ENCODE results near the gene CDHR2.

Gene CDHR2

GRCh38 chr5:176639208-176639607 lies 90.1 kb downstream of the CDHR2 start:
- H3K9ac ChIP-seq (ENCODE audit: low read length): no peak overlapping the region
- H3K9me3 ChIP-seq (ENCODE audit: control insufficient read depth, low read depth, low read length): no peaks in the 10 kb centered on the region
- no peaks in the 10 kb centered on the region for H3K27me3 ChIP-seq (ENCODE audit: control insufficient read depth, insufficient read depth, low read length)
- H3K27ac ChIP-seq (ENCODE audit: low read length): no peak overlapping the region
- no peaks in the 10 kb centered on the region for H3K36me3 ChIP-seq (ENCODE audit: control insufficient read depth, low read depth, low read length)
- no peak overlapping the region for H3K4me3 ChIP-seq (ENCODE audit: low read length)
- peaks cover 8% of the 10 kb centered on the region for H3K4me1 ChIP-seq (ENCODE audit: control insufficient read depth, low read depth, low read length)

GRCh38 chr5:176639981-176640380 lies 90.8 kb downstream of the CDHR2 start:
- Histone ChIP-seq H3K27ac (ENCODE audit: low read length) (no peak overlapping the region), H3K9ac (ENCODE audit: low read length) (no peak overlapping the region), H3K4me3 (ENCODE audit: low read length) (no peak overlapping the region), H3K36me3 (ENCODE audit: control insufficient read depth, low read depth, low read length) (no peaks in the 10 kb centered on the region), H3K9me3 (ENCODE audit: control insufficient read depth, low read depth, low read length) (no peaks in the 10 kb centered on the region), H3K4me1 (ENCODE audit: control insufficient read depth, low read depth, low read length) (peaks cover 10% of the 10 kb centered on the region), H3K27me3 (ENCODE audit: control insufficient read depth, insufficient read depth, low read length) (no peaks in the 10 kb centered on the region)

GRCh38 chr5:176640616-176641015 lies 91.5 kb downstream of the CDHR2 start:
- Histone ChIP-seq H3K27me3 (ENCODE audit: control insufficient read depth, insufficient read depth, low read length) (no peaks in the 10 kb centered on the region), H3K27ac (ENCODE audit: low read length) (no peak overlapping the region)

GRCh38 chr5:176642675-176643490 lies 93.7 kb downstream of the CDHR2 start:
- no peaks in the 10 kb centered on the region for H3K9me3 ChIP-seq (ENCODE audit: control insufficient read depth, low read depth, low read length)
- no peak overlapping the region for H3K27ac ChIP-seq (ENCODE audit: low read length)
- H3K4me1 ChIP-seq (ENCODE audit: control insufficient read depth, low read depth, low read length): peaks cover 14% of the 10 kb centered on the region
- no peaks in the 10 kb centered on the region for H3K36me3 ChIP-seq (ENCODE audit: control insufficient read depth, low read depth, low read length)
- no peak overlapping the region for H3K9ac ChIP-seq (ENCODE audit: low read length)
- no peak overlapping the region for H3K4me3 ChIP-seq (ENCODE audit: low read length)
- no peaks in the 10 kb centered on the region for H3K27me3 ChIP-seq (ENCODE audit: control insufficient read depth, insufficient read depth, low read length)

More at GRCh38 chr5:176640616-176641015, 91.5 kb downstream of the CDHR2 start:
- Histone ChIP-seq H3K9me3 (ENCODE audit: control insufficient read depth, low read depth, low read length) (no peaks in the 10 kb centered on the region), H3K36me3 (ENCODE audit: control insufficient read depth, low read depth, low read length) (no peaks in the 10 kb centered on the region), H3K9ac (ENCODE audit: low read length) (no peak overlapping the region), H3K4me3 (ENCODE audit: low read length) (no peak overlapping the region), H3K4me1 (ENCODE audit: control insufficient read depth, low read depth, low read length) (peaks cover 9% of the 10 kb centered on the region)

GRCh38 chr5:176643491-176644219 lies 94.5 kb downstream of the CDHR2 start:
- Histone ChIP-seq H3K9ac (ENCODE audit: low read length) (no peak overlapping the region), H3K4me3 (ENCODE audit: low read length) (no peak overlapping the region), H3K27ac (ENCODE audit: low read length) (no peak overlapping the region), H3K36me3 (ENCODE audit: control insufficient read depth, low read depth, low read length) (no peaks in the 10 kb centered on the region), H3K9me3 (ENCODE audit: control insufficient read depth, low read depth, low read length) (no peaks in the 10 kb centered on the region), H3K27me3 (ENCODE audit: control insufficient read depth, insufficient read depth, low read length) (no peaks in the 10 kb centered on the region), H3K4me1 (ENCODE audit: control insufficient read depth, low read depth, low read length) (peaks cover 14% of the 10 kb centered on the region)

GRCh38 chr5:176644294-176644693 lies 95.2 kb downstream of the CDHR2 start:
- no peak overlapping the region for H3K27ac ChIP-seq (ENCODE audit: low read length)
- H3K36me3 ChIP-seq (ENCODE audit: control insufficient read depth, low read depth, low read length): no peaks in the 10 kb centered on the region
- peaks cover 14% of the 10 kb centered on the region for H3K4me1 ChIP-seq (ENCODE audit: control insufficient read depth, low read depth, low read length)
- H3K4me3 ChIP-seq (ENCODE audit: low read length): no peak overlapping the region
- H3K9ac ChIP-seq (ENCODE audit: low read length): no peak overlapping the region
- H3K27me3 ChIP-seq (ENCODE audit: control insufficient read depth, insufficient read depth, low read length): no peaks in the 10 kb centered on the region
- H3K9me3 ChIP-seq (ENCODE audit: control insufficient read depth, low read depth, low read length): no peaks in the 10 kb centered on the region

GRCh38 chr5:176644878-176645670 lies 95.9 kb downstream of the CDHR2 start:
- Histone ChIP-seq H3K4me1 (ENCODE audit: control insufficient read depth, low read depth, low read length) (peaks cover 17% of the 10 kb centered on the region), H3K4me3 (ENCODE audit: low read length) (no peak overlapping the region), H3K27ac (ENCODE audit: low read length) (no peak overlapping the region), H3K9ac (ENCODE audit: low read length) (no peak overlapping the region), H3K27me3 (ENCODE audit: control insufficient read depth, insufficient read depth, low read length) (no peaks in the 10 kb centered on the region), H3K9me3 (ENCODE audit: control insufficient read depth, low read depth, low read length) (no peaks in the 10 kb centered on the region), H3K36me3 (ENCODE audit: control insufficient read depth, low read depth, low read length) (no peaks in the 10 kb centered on the region)
